Adipocyte (in vitro differentiated cells): ENCODE results near the gene S100A1.

ENCODE experiments used
- DNase-seq: peaks from one replicate; pipeline ENCODE4 v3.0.0-alpha.2; 2015; ENCODE audit warnings: low read depth
- H3K27me3 ChIP-seq: replicated peaks from 2 replicates; pipeline ENCODE4 v1.7.0; 2013; ENCODE audit warnings: mild to moderate bottlenecking, low read length, moderate library complexity; ENCODE audit not compliant: control insufficient read depth, insufficient read depth
- H3K36me3 ChIP-seq: 2 replicates; pipeline ENCODE4 v1.7.0; 2013; ENCODE audit warnings: low read length, mild to moderate bottlenecking, moderate library complexity; ENCODE audit not compliant: control insufficient read depth, insufficient read depth, severe bottlenecking
- H3K4me1 ChIP-seq: 2 replicates; pipeline ENCODE4 v1.7.0; 2013; ENCODE audit warnings: mild to moderate bottlenecking, low read length, moderate library complexity; ENCODE audit not compliant: control insufficient read depth, insufficient read depth
- H3K4me3 ChIP-seq: 2 replicates; pipeline ENCODE4 v1.7.0; 2013; ENCODE audit warnings: mild to moderate bottlenecking, low read length, moderate library complexity
- H3K9ac ChIP-seq: 2 replicates; pipeline ENCODE4 v1.7.0; 2013; ENCODE audit warnings: mild to moderate bottlenecking, low read length, moderate library complexity
- H3K9me3 ChIP-seq: 2 replicates; pipeline ENCODE4 v1.7.0; 2013; ENCODE audit warnings: mild to moderate bottlenecking, low read length, moderate library complexity; ENCODE audit not compliant: control insufficient read depth

Gene S100A1

DNA sequence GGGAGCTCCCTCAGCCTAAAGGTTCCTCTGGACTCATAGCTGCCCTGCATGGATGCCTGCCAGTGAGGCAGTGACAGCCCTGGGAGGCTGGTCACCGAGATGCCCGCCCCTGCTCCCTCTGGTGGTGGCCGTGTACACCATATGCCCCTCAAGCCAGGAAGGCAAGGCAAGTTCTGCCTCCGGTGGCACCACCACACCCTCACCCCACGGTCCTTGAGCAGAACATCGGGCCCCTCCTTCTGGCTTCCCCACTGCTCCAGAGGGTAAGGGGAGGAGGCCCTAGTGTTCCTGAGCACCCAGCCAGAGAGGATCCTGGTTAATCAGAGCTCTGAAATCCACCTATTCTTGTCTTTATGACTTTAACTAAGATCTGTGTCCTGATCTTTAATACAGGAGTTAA is 10.6 kb upstream of the S100A1 start:
- H3K9me3 ChIP-seq: no peaks in the 10 kb centered on the region
- H3K27me3 ChIP-seq: no peaks in the 10 kb centered on the region
- peak overlapping the region; percentile 56 for H3K9ac ChIP-seq
- peaks cover 34% of the 10 kb centered on the region for H3K36me3 ChIP-seq
- H3K4me3 ChIP-seq: no peak overlapping the region
- no peak for DNase-seq
- peaks cover 32% of the 10 kb centered on the region for H3K4me1 ChIP-seq

DNA sequence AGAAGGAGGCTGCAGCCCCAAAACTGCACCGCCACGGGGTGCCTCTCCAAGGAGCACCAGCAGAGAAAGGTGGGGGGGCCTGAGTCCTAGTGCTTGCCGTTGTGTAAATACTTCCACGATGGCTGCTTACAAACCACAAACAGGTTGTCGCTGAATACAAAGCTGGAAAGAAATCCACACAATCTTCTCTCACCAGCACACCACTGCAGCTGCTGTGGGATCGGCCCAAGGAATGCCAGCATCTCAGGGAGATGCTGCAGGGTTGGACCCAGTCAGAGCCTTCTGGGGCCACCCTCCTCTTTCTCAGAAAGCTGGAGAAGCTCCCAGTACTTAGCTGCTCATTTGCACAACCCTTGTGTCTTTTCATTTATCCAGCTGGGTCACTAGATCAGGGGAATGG is 9.1 kb upstream of the S100A1 start:
- Histone ChIP-seq H3K27me3 (no peaks in the 10 kb centered on the region), H3K9me3 (no peaks in the 10 kb centered on the region), H3K4me1 (peaks cover 37% of the 10 kb centered on the region), H3K9ac (no peak overlapping the region), H3K4me3 (no peak overlapping the region), H3K36me3 (peaks cover 40% of the 10 kb centered on the region)
- DNase-seq: no peak

DNA sequence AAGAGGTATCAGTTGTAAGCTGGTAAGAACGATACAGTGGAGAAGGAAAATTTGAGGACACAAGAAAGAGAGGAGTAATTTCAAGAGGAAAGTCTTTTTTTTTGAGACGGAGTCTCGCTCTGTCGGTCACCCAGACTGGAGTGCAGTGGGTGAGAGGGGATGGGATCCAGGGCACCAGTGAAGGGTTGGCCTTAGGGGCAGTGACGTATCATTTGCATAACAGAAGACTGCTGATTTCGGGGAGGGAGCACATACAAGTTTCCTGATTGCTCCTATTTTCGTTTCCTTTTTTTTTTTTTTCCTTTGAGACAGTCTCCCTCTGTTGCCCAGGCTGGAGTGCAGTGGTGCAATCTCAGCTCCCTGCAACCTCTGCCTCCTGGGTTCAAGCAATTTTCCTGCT is 5.1 kb upstream of the S100A1 start:
- DNase-seq: no peak
- H3K4me3 ChIP-seq: no peak overlapping the region
- no peaks in the 10 kb centered on the region for H3K9me3 ChIP-seq
- peaks cover 52% of the 10 kb centered on the region for H3K4me1 ChIP-seq
- no peaks in the 10 kb centered on the region for H3K27me3 ChIP-seq
- peak overlapping the region; percentile 59 for H3K9ac ChIP-seq
- peaks cover 48% of the 10 kb centered on the region for H3K36me3 ChIP-seq

DNA sequence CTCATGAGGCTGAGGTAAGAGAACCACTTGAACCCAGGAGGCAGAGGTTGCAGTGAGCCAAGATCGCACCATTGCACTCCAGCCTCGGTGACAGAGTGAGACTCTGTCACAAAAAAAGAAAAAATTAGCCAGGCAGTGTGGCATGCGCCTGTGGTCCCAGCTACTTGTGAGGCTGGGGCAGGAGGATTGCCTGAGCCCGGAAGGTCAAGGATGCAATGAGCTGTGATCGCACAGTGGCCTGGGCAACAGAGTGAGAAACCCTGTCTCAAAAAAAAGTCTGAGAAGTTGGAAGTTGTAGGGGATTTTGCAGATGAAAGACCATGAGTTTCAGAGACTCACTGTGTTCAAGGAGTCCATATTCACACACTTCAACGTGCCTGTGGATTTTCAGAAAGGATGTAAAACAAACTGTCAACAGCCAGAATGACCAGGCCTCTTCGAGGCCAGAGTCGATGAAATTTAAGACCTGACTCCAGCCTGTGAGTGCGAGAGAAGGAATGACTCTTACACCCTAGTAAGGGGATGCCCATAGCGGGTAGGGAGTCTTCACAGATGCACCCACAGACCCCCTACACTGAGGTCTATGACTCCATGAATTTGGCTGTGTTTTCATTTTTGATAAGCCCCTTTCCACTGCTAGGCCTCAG is 3.1 kb upstream of the S100A1 start:
- no peaks in the 10 kb centered on the region for H3K27me3 ChIP-seq
- H3K9me3 ChIP-seq: no peaks in the 10 kb centered on the region
- H3K4me3 ChIP-seq: peak overlapping the region; percentile 86
- DNase-seq: no peak
- peaks cover 30% of the 10 kb centered on the region for H3K36me3 ChIP-seq
- H3K4me1 ChIP-seq: peaks cover 63% of the 10 kb centered on the region
- H3K9ac ChIP-seq: peak overlapping the region; percentile 34

DNA sequence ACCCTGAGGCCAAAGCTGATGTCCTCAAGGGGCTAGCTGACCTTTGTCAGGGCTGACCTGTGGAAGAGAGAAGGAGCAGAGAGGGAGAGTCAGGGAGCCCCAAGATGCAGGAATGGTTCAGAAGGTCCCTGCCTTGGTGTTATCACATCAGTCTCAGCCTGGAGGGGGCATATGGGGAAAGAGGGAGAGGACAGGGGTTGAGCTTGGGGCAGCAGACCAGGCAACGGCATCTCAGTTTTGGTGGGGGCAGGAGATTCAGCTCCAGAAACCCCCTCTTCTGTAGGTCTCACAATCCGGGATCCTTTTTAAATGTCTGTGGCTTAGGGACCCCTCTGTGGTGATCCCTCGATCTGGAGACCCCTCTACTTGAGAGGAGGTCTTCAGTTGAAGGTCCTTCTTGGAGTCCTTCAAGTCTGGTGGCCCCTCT is 1.7 kb upstream of the S100A1 start:
- Histone ChIP-seq H3K9ac (peak overlapping the region; percentile 95), H3K4me1 (peaks cover 77% of the 10 kb centered on the region), H3K27me3 (no peaks in the 10 kb centered on the region), H3K9me3 (no peaks in the 10 kb centered on the region), H3K4me3 (peak overlapping the region; percentile 86), H3K36me3 (peaks cover 22% of the 10 kb centered on the region)
- no peak for DNase-seq

DNA sequence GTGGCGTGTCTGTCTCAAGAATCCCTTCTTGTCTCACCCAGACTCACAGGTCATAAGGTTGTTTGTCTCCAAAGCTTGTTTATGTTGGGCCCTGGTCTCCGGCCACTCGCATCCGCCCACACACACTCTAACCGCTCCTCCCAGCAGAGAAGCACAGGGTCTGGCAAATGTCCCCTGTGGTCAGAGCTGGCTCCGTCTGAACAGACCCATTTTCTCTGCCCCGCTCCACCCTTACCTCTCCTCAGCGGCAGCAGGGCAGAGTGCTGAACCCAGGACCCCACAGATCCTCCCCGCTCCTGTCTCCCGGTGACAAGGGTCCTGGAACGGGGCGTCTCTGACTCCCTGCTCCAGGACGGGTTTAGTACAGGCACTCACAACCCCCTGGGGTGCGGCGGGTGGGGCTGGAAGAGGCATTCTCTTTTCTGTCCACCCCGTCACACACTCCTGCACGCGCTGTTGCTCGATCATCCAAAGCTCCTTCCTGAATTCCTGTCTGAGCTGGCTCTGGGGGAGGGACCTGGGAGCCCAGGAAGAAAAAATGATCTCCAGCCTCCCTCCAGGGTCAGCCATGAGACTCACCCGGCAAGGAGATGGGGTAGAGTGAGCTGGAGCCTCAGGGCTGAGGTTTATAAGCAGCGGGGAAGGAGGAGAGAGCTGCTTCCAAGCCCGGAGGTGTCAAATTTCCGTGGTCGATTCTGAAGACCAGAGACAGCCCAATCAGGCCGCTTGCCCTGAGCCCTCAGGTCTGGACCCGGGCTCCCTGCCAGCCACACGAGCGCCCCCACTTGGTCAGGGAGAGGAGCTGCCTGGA is 1.1 kb upstream of the S100A1 start, which contains the start of gene S100A13:
TSS of gene S100A13 (minus strand) at position 602 of the 811 bp plus-strand sequence. CDS start 1,033 bp downstream, outside the sequence.
- peak within 1 kb of the TSS; percentile 95 for H3K9ac ChIP-seq

DNA sequence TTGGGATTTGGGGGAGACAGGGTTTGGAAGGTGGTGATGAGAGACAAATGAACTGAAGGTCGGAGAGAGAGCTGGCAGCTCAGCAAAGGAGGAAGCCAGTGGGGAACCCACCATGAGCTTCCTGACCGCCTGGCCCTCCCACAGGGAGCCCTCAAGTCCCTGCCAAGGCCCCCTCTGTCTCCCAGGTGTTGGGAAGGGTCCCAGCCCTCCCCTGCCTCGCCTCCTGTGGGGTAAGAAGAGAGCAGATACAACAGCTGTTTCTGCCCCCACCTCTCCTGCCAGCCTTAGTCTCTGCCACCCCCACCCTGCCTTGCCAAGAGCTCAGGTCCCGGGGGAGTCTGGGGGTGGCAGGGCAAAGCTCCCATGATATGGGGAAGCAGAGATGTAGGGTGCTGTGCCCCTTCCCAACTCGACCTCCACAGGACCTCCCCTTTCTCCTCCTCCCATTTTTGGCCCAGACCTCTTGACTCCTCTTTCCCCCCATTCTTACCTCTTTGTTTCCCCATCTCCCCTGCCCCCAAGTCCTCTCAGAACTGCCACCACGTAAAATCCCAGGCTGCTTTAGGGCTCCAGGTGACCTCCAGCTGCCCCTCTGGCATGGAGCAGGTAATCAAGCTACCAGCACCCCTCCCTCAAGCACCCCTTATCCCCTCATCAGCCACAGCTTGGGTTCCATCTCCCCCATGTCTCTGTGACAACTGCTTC is 556 bp downstream of the S100A1 start:
- DNase-seq: no peak
- no peaks in the 10 kb centered on the region for H3K9me3 ChIP-seq
- no peak overlapping the region for H3K4me3 ChIP-seq
- H3K27me3 ChIP-seq: no peaks in the 10 kb centered on the region
- peaks cover 13% of the 10 kb centered on the region for H3K36me3 ChIP-seq
- peaks cover 78% of the 10 kb centered on the region for H3K4me1 ChIP-seq
- H3K9ac ChIP-seq: no peak overlapping the region

More for the DNA sequence above, 1.1 kb upstream of the S100A1 start, which contains the start of gene S100A13:
- H3K4me3 ChIP-seq: peak within 1 kb of the TSS; percentile 86
- peaks cover 20% of the 10 kb centered on the region for H3K36me3 ChIP-seq
- H3K9me3 ChIP-seq: no peaks in the 10 kb centered on the region
- no peaks in the 10 kb centered on the region for H3K27me3 ChIP-seq
- H3K4me1 ChIP-seq: peaks cover 79% of the 10 kb centered on the region
- peak; percentile 94 for DNase-seq

DNA sequence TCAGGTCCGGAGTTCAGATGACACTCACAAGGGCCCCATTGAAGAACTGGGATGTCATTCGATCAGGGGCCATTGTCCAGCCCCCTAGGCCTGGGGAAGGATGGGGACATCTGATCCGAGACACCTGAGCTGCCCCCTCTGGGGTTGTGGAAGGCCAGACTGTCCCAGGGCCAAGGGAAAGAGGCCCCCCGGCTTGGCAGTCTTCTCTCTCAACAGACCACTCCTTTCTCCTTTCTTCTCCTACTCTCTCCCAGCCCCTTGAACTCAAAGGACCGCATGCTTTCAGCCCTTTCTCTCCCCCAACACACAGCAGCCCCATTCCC is 1.1 kb downstream of the S100A1 start:
- no peak overlapping the region for H3K9ac ChIP-seq
- H3K4me1 ChIP-seq: peaks cover 73% of the 10 kb centered on the region
- no peaks in the 10 kb centered on the region for H3K9me3 ChIP-seq
- no peak for DNase-seq
- no peak overlapping the region for H3K4me3 ChIP-seq
- H3K36me3 ChIP-seq: peaks cover 10% of the 10 kb centered on the region
- no peaks in the 10 kb centered on the region for H3K27me3 ChIP-seq

DNA sequence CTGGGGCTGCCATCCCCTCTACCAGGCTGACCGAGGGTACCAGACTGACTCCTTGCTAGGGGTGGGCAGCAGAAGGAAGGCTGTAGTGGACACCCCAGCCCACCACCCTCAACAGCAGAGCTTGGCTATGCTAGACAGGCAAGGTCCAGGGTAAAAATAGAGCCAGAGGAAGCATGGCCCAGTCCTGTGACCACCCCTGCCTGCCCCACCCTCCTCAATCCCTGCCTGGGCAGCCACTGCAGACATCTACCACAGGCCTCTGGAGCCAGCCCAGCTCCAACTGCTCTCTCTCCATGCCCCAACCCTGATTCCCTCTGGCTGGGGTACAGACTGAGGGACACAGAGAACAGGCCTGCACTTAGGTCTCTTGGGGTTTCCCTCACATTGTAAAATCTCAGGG is 1.7 kb downstream of the S100A1 start:
- H3K4me3 ChIP-seq: no peak overlapping the region
- no peaks in the 10 kb centered on the region for H3K27me3 ChIP-seq
- H3K9ac ChIP-seq: peak overlapping the region; percentile 32
- no peaks in the 10 kb centered on the region for H3K9me3 ChIP-seq
- H3K4me1 ChIP-seq: peaks cover 69% of the 10 kb centered on the region
- peak; percentile 42 for DNase-seq
- peaks cover 10% of the 10 kb centered on the region for H3K36me3 ChIP-seq

DNA sequence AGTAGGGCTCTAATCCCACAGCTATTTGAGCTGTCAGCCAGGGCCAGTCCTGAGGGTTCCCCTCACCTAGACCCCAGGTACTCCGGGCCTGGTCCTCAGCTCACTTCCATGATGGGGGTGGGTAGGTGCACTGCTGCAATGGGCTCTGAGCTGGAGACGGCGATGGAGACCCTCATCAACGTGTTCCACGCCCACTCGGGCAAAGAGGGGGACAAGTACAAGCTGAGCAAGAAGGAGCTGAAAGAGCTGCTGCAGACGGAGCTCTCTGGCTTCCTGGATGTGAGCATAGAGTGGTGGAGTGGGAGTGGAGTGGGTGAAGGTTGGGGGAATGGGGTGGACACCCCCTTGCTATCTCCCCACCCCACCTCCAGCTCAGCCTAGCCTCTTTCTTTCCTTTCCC is 2.1 kb downstream of the S100A1 start:
- Histone ChIP-seq H3K4me3 (no peak overlapping the region), H3K27me3 (no peaks in the 10 kb centered on the region), H3K9ac (peak overlapping the region; percentile 32), H3K36me3 (peaks cover 5% of the 10 kb centered on the region), H3K4me1 (peaks cover 66% of the 10 kb centered on the region), H3K9me3 (no peaks in the 10 kb centered on the region)
- no peak for DNase-seq
